Measurements from ENCODE around the gene GUK1.

GUK1 gene

DNA sequence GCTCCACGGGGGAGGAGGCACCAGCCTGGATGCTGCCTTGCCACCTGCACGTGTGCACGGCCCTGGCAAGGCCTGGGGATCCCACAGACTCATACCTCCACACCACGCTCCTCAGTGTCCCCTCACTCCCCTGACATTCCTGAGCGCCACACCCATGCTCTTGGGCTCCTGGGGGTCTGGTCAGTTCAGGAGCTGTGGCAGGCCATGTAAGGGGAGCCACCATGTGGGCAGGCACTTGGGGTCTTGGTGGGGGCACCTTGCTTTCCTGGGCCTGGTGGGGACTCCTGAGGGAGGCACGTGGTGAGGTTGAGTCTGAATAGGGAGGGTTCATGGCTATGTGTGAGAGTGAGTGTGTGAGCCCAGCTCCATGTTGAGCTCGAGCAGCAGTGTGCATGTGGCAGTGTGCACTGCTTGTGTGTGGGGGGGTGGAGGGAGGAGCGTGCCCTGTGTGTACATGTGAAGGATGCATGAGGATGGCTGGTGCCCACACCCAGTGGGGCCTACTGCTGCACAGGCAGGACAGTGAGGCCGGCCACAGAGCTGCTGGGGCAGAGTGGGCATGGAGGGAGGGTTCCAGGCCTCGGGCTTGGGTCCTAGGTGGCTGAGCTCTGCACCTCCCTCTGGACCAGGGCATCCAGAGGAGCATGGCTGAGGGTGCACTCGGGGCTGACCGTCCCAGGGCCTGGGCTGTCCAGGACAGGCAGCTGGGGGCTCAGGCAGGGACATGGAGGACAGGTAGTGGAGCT is 11.3 kb downstream of the GUK1 start:
- DNase-seq: no peak

DNA sequence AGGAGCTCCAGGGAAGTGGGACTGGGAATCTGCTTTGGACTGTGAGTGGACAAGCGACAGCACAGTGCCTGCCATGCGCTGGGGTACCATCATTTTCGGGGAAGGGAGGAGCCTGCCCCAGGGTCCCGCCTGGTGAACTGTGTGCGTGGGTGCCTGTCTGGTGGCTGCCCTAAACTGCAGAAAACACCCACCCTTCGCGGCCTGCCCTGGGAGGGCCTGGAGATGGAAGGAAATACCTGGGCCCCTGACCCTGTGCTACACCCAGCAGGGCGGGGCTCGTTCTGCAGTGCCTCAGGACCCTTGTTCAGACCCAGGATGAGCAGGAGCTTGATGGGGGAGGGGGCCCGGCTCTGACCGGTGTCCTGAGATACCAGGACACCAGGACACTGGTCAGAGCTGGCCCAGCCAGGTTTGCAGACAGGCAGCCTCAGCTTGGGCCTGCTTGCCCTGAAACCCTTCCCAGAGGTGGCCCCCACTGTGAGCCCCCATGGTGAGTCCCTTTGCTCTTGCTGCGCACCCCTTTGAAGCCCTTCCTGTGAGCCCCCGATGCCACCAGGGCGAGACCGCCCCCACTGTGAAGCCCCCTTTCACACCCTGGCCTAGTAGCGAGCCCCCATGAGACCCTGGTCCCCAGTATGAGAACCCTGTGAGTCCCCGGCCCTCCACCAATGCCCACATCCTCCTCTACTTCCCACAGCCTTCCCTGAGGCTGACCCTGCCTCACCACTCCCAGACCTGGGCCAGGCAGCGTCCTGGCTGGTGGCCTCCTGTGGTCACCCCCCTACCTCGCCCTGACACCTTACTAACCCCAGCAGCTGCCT is 12.2 kb downstream of the GUK1 start:
- no peak for DNase-seq

DNA sequence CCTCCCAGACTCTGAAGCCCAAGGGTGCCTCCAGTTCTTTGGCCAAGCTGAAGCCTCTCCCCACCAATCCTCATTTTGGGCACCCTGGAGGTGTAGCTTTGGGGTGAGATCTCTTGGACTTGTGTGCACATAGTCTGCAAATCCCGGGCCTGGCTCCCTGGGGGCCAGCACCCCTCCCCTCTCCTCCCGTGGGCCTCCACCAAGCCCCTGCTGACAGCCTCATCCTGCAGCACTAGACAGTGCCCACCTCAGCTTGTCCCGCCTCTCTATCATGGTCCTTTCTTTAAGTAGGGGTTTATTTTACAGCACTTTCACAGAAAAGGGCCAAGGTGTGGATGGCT is 12.8 kb downstream of the GUK1 start:
- no peak for DNase-seq

DNA sequence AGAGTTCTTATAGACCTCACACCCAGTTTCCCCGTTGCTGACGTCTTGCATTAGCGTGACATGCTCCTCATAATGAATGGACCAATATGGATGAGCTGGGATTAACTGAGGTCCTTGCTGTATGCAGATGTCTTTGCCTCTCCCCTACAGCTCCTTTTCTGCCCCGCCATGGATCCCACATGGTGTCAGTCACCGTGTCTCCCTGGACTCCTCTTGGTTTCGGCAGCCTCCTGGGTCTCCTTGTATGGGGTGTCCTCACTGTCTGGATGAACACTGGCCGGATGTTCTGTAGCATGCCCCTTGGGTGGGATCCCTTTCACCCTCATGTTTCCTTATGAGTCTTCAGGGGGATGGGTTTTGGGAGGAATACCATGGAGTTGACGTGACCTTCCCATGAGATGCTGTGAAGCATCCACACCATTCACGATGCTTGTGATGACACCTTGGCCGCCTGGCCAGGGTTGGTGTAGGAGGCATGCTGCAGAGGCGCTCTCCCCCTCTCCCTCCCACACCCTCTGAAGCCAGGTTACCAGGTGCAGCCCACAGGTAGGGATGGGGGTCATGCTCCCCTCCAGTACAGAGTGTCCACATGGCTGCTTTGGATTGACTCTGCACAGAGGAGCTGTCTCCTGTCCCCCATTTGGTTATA is 14.1 kb downstream of the GUK1 start:
- DNase-seq: no peak

DNA sequence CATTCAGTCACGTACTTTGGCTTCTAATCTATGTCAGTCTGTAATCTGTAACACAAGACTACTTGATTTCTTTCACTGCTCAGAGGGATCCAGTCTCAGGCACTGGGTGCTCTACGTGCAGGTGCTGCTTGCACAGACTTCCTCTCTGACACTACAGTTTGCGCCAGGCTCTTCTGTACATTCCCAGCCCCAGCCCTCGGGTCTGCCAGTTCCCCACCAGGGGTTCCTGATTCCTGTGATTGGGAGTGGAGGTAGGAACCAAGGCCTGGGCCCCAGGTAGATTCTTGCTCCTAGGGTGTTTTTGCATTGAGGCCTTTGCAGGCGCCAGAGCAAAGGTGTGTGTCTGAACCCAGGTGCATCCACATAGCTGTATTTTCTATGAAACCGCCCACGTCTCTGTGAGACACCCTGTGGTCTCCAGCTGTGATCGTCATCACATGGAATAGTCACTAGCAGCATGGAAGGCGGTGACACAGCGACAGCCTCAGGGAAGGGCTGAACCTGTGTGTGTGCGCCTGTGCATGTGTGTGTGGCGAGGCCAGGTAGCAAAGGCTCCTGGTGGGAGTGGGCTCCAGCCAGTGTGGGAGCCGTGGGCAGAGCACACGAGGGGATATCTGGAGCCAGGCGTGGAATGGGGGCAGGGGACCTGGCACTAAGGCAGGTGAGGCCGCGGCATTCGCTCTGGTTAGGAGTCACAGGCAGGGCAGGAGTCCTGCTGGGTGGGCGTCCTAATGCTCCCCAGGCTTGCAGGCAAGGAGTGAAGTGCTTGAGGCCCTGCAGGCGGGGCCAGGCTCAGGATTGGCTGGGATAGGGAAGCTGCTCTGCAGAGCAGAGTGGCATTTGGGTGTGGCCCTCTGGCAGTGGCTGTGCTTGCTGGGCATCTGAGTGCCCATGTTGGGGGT is 14.8 kb downstream of the GUK1 start:
- DNase-seq: peak; percentile 96

DNA sequence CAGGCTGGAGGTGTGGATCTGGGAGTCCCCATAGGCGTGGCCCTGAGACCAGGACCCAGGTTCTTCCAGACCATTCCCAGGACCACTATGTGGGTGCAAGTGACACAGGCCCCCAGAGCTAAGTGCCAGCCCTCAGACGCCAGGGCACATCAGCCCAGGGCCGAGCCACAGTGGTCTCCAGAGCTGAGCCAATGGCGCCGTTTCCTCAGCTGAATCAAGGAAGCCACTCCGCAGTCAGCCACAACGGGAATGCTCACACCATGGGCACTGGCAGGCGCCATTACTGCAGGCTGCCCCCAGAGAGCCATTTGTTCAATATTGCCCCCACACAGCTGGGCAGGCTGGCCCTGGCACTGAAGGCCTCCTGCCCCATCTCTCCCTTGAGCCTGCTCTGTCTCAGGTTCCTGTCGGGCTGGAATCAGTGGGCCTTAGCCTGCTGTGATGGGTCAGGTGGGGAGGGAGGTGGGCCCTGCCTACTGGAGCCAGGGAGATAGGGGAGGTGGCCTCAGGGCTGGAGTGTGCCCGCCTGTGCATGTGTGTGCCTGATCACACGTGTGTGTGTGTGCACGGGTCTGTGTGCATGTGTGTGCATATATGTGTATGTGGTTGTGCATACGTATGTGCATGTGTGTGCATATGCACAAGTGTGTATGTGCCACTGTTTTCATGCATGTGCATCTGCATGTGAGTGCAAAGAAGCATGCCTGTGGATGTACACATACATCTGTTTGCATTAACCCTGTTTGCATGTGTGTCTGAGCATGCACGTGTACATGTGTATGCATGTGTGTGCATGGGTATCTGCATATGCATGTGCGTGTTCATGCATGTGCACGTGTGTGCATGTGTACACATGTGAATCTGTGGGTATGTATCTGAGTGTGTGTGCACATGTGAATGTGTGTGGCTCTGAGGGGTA is 15.8 kb downstream of the GUK1 start:
- DNase-seq: peak; percentile 45

DNA sequence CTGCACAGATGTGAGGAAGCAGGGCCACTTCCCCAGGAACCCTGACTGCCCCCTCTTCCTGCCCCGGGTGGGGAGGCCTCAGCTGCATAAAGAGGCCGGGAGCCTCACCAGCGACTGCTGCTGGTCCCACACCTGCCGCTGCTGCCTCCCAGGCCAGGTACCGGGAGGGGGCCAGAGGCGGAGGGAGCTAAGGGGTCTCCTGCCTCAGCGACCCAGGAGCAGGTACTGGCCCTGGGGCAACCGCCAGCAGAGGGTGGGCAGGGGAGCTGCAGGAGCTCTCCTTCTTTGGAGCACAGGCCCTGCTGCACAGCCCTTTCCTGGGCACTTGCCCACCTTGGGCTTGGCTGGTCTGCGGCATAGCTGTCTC is 16.4 kb downstream of the GUK1 start:
- DNase-seq: no peak

DNA sequence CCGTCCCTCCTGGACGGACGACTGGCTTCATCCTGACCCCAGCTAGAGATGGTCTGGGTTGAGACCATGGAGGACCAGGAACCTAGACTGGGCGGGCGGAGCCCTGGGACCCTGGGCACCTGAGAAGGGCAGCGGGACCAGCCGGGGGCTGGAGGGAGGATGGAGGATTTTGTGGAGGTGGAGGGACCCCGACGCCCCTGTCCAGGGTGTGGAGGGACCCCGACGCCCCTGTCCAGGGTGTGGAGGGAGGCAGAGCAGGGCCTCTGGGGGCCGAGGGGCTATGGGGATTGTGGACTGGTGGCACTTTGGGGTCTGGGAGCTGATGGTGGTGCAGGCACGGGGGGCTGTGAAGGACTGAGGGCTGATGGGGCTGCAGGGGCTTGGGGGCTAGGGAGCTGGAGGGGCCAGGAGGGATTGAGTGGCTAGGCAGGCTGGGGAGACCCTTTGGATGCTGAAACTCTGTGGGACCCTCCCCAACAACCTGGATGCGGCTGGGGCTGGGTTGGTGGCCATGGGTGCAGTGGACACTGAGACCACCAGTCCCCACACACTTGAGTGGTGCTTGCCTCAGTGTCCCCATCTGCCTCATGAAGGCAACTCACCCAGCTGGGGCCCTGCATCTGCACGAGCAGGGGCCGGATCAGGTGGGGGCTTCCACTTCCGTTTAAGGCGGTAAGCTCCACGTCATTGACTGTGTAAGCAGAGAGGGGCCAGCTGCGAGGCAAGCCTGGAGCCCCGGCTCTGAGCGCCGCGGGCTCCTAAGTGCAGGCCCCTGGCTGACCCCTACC is 17.1 kb downstream of the GUK1 start:
- DNase-seq: no peak

DNA sequence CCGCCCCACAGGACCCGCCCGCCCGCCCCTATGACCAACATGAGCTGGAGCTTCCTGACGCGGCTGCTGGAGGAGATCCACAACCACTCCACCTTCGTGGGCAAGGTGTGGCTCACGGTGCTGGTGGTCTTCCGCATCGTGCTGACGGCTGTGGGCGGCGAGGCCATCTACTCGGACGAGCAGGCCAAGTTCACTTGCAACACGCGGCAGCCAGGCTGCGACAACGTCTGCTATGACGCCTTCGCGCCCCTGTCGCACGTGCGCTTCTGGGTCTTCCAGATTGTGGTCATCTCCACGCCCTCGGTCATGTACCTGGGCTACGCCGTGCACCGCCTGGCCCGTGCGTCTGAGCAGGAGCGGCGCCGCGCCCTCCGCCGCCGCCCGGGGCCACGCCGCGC is 17.6 kb downstream of the GUK1 start:
- no peak for DNase-seq

DNA sequence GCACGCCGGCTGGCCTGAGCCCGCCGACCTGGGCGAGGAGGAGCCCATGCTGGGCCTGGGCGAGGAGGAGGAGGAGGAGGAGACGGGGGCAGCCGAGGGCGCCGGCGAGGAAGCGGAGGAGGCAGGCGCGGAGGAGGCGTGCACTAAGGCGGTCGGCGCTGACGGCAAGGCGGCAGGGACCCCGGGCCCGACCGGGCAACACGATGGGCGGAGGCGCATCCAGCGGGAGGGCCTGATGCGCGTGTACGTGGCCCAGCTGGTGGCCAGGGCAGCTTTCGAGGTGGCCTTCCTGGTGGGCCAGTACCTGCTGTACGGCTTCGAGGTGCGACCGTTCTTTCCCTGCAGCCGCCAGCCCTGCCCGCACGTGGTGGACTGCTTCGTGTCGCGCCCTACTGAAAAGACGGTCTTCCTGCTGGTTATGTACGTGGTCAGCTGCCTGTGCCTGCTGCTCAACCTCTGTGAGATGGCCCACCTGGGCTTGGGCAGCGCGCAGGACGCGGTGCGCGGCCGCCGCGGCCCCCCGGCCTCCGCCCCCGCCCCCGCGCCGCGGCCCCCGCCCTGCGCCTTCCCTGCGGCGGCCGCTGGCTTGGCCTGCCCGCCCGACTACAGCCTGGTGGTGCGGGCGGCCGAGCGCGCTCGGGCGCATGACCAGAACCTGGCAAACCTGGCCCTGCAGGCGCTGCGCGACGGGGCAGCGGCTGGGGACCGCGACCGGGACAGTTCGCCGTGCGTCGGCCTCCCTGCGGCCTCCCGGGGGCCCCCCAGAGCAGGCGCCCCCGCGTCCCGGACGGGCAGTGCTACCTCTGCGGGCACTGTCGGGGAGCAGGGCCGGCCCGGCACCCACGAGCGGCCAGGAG is 18.3 kb downstream of the GUK1 start:
- DNase-seq: no peak

DNA sequence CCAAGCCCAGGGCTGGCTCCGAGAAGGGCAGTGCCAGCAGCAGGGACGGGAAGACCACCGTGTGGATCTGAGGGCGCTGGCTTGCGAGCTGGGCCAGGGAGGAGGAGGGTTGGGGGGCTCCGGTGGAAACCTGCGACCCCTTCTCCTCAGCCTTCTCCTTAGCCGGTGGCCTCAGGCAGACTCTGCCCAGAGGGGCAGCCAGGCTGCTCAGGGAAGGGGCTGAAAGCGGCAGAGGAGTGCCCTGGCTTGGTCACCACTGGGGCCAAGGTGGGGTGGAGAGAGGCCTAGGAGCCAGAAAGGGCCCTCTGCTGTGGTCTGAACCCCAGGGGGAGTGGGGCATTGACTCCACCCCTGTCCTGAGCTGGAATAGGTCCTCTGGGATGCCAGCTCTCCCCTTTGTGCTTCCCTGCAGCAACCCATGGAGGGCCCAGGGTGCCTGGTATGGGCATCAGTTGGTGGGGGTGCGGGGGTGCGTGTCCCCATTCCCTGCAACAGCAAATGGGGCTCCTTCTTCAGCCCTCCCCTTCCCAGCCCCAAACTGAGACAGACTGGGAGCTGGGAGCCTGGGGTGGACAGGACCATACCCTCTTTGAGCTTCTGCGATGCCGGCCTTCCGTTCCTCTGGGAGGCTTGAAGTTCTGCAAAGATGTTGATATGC is 19.1 kb downstream of the GUK1 start:
- no peak for DNase-seq

DNA sequence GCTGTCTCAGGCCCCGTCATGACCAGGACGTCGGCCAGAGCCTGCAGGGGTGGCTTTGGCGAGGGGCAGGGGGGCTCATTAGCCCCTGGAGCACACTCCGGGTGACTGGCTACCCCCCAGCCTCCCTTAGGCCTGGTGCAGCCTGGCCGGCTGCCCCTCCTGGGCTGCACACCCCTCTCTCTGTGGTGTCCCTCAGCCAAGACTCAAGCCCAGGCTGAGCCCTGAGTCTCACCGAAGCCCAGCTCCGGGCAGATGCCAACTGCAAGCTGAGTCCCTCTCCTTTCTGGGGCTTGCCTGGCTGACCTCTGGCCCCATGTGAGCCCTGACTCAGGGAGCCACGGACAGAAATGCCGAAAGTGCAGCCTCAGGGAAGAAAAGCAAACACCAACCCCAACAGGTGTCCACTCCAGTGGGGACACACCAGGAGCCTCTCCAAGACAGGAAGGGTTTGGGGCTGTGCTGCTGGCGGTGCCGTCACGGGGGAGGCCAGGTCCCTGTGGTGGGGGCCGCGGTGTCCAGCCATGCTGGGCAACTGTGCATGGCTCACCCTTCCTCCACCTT is 20.2 kb downstream of the GUK1 start:
- DNase-seq: no peak

DNA sequence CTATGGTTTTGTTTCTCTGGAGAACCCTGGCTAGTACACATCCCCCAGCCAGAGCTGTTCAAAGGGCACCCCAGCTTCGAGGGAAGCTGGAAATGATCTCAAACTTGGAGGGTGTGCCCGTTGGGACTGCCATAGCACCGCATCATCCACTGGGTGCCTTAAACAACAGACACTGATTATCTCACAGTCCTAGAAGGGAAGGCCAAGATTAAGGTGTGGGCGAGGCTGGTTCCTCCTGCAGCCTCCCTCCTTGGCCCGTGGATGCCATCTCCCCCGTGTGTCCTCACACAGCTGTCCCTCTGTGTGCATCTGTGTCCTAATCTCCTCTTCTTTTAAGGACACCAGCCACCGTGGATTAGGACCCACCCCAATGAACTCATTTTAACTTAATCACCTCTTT is 21.3 kb downstream of the GUK1 start:
- DNase-seq: no peak

DNA sequence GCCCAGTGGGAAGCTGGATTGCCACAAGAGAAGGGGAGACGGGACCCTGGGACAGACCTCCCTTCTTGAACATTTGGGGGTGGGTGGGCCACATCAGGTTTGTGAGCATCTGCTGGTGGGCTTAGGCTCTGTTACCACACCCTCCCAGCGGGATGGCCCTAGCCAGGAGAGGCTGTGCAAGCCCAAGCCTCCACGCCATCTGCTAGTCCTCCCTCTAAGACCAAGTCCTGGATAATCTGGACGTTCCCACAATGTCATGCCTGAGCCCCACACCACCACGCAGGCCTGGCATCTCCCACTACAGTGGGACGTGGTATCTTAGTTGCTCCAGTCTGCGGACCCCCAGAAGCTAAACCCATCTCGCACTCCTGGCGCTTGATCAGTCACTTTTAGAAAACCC is 21.8 kb downstream of the GUK1 start:
- DNase-seq: no peak

DNA sequence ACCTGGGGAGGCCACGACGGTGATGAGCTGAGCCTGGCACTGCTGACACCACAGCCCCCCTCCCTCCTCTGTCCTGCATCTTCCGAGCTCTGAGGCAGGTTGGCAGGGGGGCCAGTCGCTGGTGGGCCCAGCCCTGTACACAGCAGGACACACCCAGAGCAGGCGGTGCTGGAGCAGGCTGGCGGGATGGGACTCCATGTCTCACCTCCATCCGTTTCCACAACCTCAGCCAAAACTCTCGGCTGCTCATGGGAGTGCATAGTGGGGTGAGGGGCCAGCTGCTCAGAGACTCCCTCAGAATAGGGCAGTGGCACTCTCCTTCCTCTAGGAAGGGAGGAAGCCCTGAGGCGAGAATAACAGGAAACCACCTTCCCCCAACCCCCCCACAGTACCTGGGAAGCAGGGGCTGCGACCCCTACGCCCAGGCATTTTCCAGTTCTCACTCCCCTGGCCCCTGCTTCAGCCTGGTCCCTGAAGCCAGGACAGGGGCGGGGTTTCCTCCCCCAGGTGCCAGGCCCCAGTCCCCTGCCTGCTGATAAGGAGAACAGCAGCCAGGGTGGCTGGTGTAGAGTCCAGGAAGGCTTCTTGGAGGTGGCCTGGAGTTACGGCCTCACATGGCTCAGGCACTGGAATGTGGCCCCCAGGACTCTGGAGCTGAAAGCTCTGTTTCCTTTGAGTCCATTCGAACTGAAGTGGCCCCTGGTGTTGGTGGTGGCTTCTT is 22.4 kb downstream of the GUK1 start:
- peak; percentile 21 for DNase-seq

DNA sequence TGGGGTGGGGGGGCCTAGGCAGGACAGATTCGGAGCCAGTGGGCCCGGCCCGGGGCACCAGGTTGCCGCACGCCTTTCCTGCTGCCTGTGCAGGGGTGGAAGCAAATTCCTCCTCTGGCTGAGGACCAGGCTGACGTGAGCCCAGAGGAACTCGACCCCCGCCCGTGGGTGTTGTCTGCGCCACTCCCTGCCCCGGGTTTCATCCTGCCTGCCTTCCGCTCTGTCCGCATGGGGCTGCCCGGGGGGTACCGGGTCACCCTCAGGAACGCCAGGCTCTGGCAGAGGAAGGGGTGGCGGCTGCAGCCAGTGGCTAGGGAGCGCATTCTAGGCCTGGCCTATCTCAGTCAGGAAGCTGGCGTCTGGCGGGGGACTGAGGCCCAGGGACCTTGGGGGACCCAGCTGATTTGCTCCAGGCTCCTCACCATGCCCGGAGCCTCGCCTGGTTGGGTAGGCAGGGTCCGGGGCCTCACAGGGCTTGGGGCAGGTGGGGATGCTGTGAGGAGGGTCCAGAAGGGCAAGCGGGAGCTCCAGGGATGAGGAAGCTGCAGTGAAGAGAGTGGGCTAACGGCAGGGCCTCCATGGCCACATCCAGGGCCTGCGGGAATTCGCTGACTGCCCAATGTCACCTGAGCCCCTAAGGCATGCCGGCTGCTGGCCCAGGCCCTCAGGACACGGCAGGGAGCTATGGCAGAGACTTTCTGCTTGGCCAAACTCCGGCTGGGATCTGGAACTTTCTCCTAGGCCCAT is 23.1 kb downstream of the GUK1 start:
- no peak for DNase-seq

DNA sequence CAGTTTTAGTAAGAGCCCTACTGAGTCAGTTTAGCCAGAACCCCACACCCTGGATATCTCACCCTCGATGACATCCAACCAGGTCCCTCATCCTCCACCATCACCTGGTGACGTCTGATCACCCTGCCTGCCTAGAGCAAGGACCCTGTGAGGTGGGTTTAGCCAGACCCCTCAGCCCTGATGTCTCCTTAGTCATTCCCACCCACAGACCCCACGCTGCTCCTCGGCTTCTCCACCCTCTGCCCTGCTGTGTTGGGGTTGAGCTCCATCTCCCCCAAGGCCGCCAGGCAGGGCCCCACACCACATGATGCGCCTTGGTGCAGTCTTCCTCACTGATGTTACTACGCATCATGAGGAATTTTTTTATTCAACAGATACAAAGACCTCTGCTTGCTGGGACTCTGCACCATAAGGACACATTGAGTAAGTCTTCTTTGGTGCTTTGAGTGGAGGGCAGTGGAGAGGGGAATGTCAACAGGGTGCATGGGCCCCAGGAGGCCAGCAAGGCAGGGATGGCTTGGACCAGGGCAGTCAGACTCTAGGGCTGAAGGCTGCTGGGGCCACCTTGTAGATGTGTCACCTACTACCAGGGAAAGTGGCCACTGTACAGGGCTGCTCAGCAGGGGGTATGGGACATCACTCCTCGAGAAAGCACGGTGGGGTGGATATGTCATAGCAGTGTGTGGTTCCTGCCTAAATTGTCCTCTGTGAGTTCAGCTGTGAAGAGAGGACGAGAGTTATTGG is 23.9 kb downstream of the GUK1 start:
- DNase-seq: no peak

Data from NCI-H69 (cell line).